AG08396 (cell line): Measurements from ENCODE around the gene CST9.
"Not testable (repeated sequence)": the region's sequence is repeated elsewhere in the genome, so short reads cannot be mapped to it uniquely, and the experiment has no call there.

Experiments
- DNase-seq: peaks from one replicate; pipeline ENCODE4 v3.0.0; 2012; ENCODE audit warnings: low spot score, mixed read lengths

The CST9 gene

DNA sequence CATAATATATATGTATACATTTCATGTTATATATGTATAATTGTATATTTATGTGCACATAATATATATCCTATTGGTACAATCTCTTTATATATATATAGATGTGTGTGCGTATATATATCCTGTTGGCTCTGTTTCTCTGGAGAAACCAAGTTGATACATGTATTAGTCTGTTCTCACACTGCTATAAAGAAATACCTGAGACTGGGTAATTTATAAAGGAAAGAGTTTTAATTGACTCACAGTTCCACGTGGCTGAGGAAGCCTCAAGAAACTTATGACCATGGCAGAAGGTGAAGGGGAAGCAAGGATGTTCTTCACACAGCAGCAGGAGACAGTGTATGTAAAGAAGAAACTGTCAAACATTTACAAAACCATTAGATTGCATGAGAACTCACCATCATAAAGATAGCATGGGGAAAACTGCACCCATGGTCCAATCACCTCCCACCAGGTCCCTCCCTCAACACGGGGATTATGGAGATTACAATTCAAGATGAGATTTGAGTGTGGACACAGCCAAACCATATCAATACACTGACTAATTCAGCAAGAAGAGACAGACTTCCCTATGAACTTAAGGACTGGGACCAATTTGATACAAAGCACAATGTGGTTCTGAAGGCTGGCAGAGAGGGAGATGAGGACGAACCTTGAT lies 18.1 kb upstream of the CST9 start:
- DNase-seq: no peak

DNA sequence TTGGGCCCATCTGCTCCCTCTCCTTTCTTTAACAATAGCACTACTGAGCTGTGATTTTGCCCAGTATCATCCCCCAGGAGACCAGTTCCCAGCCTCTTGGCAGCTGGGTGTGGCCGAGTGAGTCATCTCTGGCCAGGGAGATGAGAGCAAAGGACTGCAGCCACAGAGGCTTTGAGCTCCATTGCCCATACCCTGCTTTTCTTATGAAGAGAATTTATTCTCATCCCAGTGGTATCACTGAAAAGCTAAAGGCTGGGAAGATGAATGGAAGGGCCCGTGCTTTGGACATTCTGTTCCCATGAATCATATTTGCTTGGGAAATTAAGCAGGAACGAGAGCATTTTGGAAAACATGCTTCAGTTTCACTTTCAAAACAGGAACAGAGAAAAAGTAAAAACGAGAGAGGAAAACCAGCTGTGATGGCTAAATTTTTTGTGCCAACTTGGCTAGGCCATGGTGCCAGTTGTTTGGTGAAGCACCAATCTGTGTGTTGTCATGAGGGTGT lies 17.2 kb upstream of the CST9 start:
- peak; percentile 84 for DNase-seq

DNA sequence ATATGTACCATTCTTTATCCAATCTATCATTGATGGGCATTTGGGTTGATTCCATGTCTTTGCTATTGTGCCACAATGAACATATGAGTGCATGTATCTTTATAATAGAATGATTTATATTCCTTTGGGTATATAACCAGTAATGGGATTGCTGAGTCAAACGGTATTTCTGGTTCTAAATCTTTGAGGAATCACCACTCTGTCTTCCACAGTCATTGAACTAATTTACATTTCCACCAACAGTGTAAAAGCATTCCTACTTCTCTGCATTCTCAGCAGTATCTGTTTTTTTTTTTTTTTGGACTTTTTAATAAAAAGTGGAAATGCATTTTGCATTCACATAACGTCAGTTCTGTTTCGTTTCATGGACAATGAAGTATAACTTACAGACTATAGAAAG lies 16.7 kb upstream of the CST9 start:
- not testable (repeated sequence) for DNase-seq

DNA sequence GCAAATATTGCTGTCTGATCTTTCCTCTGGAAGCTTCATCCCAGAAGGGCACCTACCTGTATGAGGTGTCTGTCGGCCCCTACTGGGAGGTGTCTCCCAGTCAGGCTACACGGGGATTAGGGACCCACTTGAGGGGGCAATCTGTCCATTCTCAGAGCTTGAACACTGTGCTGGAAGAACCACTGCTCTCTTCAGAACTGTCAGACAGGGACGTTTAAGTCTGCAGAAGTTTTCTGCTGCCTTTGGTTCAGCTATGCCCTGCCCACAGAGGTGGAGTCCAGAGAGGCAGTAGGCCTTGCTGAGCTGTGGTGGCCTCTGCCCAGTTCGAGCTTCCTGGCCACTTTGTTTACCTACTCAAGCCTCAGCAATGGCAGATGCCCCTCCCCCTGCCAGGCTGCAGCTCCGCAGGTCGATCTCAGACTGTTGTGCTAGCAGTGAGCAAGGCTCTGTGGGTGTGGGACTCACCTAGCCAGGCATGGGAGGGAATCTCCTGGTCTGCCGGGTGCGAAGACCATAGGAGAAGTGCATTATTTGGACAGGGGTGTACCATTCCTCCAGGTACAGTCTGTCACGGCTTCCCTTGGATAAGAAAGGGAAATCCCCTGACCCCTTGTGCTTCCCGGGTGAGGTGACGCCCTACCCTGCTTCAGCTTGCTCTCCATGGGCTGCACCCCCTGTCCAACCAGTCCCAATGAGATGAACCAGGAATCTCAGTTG lies 15.1 kb upstream of the CST9 start:
- not testable (repeated sequence) for DNase-seq

DNA sequence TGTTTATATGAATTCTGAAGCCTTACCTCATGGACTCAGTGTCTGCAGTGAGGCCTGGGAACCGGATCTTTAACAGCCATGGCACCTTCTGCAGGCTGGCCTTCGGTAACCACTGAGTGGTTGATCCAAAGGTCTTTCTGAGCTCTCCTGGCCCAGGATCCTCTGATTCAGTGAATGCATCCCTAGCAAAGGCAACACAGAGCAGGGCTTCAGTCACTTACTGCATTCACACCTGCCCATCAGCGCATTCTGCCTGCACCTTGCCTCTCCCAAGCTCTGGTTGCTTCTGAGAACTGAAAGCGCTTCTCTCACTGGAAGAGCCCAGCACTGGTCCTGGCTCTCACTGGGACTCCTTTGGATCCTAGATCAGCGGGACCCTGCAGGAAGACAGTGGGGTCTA lies 8.4 kb upstream of the CST9 start:
- no peak for DNase-seq

DNA sequence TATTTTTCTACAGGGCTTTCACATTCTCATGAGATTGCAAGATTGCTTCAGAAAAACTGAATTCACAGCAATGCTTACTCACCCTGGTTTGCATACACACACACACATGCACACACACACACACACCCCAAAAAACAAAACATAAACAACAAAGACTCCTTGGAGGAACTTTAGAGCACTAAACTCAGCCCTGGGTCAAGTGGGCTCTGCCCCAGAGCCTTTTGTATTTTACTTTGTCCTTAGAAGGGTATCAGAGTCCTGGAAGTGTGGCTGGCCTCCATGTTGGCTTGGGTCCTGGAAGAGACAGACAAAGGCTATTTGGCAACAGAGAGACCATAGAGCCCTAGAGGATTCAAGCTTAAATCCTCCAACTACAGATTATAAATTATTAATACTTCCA lies 8.0 kb upstream of the CST9 start:
- no peak for DNase-seq

DNA sequence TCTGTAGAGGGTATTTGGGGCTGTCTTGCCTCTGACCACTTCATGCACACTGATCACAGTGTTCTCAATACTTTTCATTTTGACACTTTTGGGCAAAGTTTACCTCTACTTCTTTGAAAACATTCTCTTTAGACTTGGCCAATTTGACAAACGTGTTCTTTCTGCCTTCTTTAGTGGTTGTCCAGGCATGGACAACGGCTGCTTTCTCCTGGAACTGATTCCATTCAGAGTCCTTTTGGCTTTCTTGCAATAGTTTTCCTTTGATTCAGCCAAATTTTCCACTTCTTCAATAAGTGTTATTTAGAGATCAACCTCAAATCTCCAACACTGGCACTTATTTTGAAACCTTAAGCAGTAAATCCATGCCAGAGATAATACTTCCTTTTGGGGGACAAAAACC lies 6.7 kb upstream of the CST9 start:
- DNase-seq: no peak

DNA sequence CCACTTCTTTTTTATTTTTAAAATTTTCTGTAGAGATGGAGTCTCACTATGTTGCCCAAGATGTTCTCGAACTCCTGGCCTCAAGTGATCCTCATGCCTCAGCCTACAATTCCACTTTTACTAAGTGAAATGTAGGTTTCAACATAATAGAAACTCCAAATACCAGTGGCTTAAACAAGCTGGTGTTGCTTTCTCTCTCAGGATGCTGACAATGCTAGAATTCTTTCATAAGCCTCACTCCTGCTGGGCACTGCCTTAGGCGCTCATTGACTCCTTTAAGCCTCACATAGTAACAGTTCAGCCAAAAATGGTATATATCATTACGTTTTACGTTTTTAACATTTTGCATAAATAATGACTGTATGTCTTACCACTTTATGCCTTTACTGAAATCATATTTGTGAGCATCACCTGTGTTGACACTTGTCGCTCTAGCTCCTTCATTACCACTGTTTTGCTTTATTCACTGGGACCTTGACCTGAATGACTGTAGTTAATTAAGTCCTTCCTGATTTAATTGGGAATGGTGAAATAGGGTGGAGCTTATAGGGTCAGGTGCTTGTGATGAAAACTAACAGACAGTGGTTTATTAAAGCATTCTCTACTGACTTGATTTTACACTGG lies 3.9 kb upstream of the CST9 start:
- DNase-seq: no peak

DNA sequence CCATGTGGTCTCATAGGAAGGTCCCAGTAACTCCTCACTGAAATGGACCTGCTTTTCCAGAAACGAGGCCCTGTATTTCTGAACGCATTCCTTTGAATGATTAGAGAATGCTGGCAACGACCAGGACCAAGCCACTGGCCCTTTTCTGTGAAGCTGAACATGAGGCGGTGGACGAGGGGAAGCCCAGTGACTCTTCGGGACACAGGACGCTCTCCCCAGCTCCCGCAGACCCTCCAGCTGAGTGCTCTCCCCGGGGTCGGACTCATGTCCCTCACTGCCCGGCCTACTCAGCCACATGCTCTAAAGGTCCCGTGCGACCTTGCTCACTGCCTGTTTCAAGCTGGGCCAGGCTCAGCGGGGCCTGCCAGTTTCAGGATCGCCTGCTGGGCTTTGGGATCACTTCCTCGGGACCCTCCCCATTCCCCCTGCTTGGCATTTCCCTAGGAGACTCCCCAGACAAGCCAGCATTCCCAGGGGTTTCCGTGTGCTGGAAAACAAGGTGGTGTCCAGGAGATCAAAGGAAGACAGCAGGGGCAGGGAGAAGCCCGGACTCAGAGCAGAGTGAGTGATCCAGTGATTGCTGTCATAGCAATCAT lies 2.6 kb upstream of the CST9 start:
- no peak for DNase-seq

DNA sequence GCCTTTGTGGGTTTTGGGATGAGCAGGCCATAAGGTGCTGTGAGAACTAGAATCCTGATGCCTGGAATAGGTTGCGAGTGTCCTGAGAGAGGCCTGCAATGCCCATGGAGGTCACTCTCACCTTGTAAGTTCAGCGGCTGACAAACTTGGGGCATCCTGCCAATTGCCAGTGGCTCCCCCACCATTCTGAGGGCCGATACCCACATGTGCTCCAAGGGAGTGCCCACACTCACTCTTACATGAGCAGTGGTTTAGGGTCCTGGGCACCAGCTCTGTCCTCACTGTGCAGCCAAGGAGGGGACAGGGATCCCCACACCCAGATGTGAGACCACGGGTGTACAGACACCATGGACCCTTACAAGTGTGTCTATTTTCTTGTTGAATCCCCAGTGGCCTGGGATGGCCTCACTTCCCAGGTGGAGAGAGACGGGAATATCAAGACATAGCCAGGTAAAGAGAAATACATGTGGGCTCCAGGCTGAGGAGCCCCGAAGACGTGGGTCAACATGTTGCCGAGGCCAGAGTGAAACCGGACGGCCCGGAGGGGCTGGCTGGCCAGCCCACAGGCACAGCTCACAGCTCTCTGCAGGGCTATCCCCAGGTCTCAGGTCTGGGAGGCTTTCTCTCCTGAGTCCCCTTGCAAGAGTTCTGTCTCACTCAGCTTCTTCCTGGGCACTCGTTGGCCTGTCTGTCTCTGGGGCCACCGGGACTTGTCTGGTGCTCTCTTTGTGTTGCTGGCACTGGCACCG lies 2.0 kb upstream of the CST9 start:
- no peak for DNase-seq

DNA sequence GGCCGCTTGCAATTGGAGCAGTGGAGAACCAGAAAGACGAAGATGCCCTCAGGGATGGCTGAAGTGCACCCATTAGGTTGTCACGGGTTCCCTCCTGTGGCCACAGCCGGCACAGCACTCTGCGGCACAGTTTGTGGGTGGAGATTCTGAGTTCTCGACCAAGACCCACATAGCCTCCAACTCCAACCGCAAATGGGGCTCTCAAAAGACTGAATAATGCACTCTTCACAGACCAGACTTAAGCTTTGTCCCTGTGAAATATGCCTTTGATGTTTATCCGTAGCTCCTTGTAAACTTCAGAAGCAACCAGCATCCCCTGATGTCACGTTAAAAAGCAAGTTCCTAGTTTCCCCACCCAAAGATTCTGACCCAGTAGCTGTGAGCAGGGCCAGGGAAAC lies 934 bp upstream of the CST9 start:
- peak; percentile 88 for DNase-seq

DNA sequence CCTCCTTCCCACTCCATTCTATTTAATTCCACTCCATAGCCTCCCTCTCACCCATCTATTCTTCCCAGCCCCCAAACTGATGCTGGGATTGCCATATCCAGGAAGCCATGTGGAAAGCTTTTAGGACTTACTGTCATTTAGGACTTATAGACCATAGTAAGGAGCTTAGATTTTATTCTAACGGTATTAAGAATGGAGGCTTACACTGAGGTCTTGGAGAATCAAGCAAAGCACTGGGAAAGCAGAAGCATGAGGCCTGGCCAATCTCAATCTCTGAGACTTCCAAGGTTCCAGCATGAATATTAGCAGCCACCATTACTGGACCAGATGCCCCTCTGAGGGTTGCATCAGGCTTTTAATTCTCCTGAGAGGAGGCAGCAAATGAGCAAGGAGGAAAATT lies 1.4 kb downstream of the CST9 start:
- no peak for DNase-seq

DNA sequence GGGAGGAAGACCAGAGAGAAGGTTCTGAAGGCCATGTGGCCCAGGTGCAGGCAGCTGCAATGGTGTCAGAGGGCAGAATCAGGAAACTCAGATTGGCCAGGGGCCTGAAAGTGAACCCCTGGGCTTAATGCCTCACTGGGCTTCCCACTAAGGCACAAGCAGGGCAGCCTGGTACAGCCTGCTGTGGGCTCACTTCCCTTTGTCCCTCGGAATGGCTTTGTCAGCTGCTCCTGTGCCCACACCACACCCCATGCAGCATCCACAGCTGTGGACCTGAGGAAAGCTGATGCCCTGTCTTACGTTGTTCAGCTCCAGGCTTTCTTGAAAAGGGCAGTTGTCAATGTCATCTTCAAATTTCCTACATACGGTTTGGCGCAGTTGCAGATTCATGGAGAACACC lies 2.4 kb downstream of the CST9 start:
- no peak for DNase-seq

DNA sequence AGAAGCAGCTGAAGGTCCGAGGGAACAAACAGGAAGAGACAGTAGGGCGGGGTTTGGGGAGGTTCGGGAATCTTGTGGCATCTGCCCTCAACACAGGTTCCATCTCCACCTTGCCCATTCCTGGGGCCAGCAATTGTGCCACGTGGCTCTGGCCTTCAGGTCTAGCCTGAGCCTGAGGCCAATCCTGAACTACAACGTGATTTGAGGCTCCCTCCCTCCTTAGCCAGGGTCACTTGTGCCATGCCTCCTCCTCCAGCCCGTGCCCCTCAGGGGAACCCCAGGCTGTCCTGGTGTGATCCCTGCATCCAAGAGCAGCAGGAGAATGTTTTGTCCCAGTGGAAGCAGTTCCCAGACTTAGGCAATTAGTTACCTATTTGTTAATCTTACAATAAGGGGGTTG lies 3.0 kb downstream of the CST9 start:
- no peak for DNase-seq

DNA sequence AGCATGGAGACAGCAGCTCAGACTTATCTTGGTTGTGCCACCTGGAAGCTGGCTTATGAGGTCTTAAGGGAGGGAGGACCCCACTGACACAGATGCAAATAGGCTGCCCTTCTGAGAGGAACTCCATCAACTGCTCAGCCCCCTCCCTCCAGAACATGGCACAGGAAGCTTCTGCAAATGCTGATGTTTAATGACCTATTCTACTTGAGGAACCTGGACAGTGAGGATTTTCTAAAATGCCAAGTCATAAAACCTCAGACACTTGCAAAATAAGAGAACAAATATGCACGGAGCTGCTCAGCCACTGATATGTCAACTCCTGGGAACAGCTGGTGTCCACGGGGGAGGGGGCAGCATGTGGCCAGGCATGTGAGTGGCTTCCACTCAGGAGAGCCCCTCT lies 3.5 kb downstream of the CST9 start:
- DNase-seq: no peak

DNA sequence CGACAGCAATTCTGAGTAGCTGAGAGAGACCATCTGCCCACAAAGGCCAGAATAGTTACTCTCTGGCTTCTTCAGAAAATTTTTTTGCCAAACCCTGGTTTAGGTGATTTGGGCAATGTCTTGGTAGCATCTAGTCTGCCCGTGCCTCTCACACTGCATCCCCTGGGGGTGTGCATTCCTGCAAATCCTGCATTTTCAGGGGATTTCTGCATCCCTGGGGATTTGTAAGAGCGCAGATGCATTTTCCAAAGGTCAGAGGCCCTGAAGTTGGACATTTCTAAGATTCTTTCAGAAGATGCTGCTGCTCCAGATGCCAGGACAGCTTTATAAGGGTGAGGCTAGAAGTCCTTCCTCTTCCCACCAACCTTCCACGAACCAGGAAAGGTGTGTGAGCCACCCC lies 4.0 kb downstream of the CST9 start:
- DNase-seq: no peak

DNA sequence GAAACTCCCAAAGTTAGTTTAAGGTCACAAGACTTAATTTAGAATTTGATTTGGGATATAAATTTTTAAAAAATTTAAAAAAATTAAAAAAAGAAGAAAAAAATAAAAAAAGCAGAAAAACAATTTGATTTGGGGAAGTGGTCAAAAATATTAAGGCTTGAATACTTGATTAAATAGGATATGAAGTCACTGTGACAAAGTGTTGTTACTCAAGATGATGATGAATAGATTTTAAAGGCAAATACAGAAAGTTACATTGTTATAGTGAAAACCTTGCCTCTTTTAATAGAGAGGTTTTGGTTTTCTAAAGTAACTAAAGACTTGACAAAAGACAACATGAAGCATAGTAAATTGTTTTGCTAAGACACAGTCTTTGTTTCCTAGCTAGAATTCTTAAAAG lies 7.2 kb downstream of the CST9 start:
- DNase-seq: no peak

DNA sequence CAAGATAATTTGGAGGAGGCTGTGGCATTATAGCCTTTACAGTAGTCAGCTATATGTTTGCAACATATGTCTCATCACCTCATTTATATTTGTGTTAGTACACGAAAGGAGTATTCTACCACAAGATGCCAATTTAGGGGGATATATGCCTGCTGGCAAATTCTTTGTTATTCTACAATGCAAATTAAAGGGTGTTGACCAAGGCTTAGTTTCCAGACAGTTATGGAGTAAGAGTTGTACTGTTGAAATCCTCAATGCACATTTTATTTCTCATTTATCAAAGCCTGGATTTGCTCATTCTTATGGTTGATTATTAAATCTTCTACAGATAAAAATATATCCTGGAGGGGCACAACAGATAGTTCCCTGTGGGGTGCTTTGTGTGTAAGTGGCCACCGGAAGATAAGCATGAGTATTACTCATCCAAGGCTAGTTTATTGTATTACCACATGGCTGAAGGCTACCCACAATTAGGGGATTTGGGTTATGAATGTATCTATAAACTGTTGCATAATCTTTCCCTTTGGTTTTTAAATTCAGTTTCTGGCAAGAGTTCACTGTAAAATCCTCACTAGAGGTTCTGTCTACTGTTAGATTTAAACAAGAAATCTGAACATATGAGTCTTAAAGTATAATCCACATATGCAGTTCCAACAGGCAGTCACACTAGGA lies 9.0 kb downstream of the CST9 start:
- DNase-seq: no peak

DNA sequence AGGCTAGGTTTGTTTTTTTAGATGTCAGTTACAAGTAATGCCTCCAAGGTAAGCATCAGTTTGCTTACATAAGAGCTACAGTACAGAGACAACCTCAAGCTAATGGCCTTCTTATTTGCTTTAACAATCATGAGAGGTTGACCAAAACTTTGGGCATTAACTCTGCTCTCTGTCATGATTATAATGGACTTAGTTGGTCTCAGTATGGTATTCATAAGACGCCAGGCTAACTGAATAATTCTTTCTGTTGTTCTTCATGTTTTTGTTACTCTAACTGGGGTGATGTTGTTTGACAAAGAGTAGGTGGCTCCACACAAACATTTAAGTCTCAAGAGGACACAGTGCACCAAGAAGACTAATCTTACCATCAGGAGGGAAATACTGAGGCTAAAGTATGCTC lies 9.8 kb downstream of the CST9 start:
- no peak for DNase-seq

DNA sequence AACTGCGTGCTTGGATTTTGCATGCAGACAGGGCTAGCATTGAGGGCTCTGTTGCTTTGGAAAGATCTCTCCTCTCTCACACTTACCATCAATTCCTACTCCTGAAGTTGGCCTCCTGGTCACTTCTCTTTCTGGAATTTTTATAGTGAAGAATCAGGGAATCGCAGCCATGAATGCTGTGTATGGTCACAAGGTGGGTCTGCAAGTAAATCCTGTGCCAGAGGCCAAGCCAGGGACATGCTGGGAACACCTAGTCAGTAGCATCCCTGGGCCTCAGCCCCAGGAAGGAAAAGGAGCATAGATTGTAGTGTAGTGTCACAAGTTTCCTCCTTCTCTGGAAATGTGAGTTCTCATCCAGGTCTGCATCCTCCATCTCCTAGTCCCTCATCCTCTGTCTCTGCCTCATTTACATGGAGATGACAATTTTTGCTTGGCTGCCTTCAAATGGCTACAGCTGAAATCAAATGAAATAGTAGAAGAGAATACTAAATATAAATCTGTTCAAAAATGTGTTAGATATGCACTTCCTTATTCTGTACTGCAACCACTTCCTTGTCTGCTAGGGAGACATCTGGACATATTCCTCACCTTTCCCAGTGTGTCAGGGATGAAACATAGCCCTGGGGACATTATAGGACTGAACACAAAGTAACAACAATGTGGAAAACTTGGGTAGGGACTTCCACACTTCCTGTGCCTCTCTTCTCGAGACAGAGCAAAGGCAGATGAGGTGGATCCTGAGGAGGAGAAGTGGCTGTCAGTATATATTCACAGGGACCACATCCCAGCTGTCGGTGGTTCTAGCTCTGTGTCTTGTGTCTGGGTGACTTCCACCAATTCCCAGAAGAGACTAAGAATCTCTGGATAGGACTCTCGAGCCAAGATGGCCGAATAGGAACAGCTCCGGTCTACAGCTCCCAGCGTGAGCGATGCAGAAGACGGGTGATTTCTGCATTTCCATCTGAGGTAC lies 17.0 kb downstream of the CST9 start:
- no peak for DNase-seq

DNA sequence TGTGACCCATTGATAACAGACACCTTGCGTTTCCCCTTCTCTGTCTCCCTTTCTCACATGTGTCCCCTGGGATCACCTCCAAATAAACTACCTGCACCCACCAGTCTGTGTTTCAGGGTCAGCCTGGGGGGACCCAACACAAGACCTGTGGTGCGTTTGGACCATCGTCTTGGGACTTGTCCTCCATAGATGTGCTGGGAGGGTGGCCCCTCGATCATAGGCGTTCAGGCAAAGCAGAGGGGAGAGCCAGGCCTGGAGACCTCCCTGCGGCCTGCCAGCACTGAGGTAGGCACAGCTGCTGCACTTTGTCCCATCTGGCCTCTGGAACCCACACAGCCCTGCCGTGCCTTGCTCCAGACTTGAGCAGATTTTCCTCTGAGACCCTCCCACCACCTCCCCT lies 18.1 kb downstream of the CST9 start:
- DNase-seq: no peak
